Psoas muscle (tissue), 8 donors: ENCODE data around the gene HIGD2A. TPM values are rescaled to one million over a fixed set of nuclear protein-coding genes. Genes with fewer than 3 reads are reported as not detected.

Experiments used
- ATAC-seq, 4 donors: fragments of 200-7000 bp; cut with Tn5 transposase; one replicate each; pipeline ENCODE4 v1.9.1; 2020; ENCODE audit warnings: moderate library complexity in 3 of 4, mild to moderate bottlenecking in 2 of 4
- DNase-seq, 2 donors: peaks; one replicate each; pipeline ENCODE4 v3.0.0-alpha.2; 2020
- H3K27ac ChIP-seq: fragments of 200-600 bp; one replicate; pipeline ENCODE4 v1.8.0; 2022
- H3K27me3 ChIP-seq, 3 donors: fragments of 200-600 bp in 1 of 3; one replicate each; pipeline versions ENCODE4 v1.6.1 to v1.8.0; 2013 to 2022; ENCODE audit warnings: low read length in 2 of 3, mild to moderate bottlenecking in 2 of 3, moderate library complexity in 1 of 3; ENCODE audit not compliant: insufficient read depth in 3 of 3
- H3K36me3 ChIP-seq, 2 donors: fragments of 200-600 bp in 1 of 2; one replicate each; pipeline versions ENCODE4 v1.6.1 to v1.8.0; 2013 to 2022; ENCODE audit warnings: low read depth in 1 of 2, mild to moderate bottlenecking in 1 of 2, moderate library complexity in 1 of 2; ENCODE audit not compliant: insufficient read depth in 1 of 2
- H3K4me1 ChIP-seq: fragments of 200-600 bp; one replicate; pipeline ENCODE4 v1.8.0; 2022
- H3K4me3 ChIP-seq: fragments of 200-600 bp; one replicate; pipeline ENCODE4 v1.8.0; 2022; ENCODE audit warnings: mild to moderate bottlenecking
- H3K9me3 ChIP-seq: fragments of 200-600 bp; one replicate; pipeline ENCODE4 v1.8.0; 2022
- CTCF ChIP-seq: fragments of 200-600 bp; IDR thresholded peaks from one replicate; pipeline ENCODE4 v1.8.0; 2022; ENCODE audit warnings: antibody characterized with exemption
- WGBS, 3 donors: extraction: QIAGEN DNeasy Blood & Tissue Kit; methylation state at CpG; one replicate each; pipeline versions ENCODE4 v1.1.6 to v1.1.7; 2013; 5-methylcytosine and 5-hydroxymethylcytosine counted together
- intact Hi-C, 2 donors: fragments of 100-400 bp; cut with DNase I; formaldehyde crosslinking; loops; one replicate each; pipeline versions ENCODE4 v1.11.0 to v1.14.2; 2022
- polyA plus RNA-seq, 3 donors: library from polyadenylated mRNA; stranded (reverse); fragments of 200-250 nt; gene quantifications; one replicate each; pipeline ENCODE4 v1.2.3, GENCODE V29; 2013
- total RNA-seq, 4 donors: library from RNA; stranded (reverse); fragmentation: NEBNext Ultra II Directional in 2 of 4; extraction: Animal tissue kit (Norgen Biotek cat#: 25700) in 2 of 4; gene quantifications; one replicate each; pipeline versions ENCODE4 v1.2.1 to v1.2.4, GENCODE V29; 2021 to 2023
- donor health status: healthy with polysubstance abuse.
- donor health status: DM: no; HTN: no; CAD: no; lungs with moderate emphysema.
- donor health status: Bipolar disorder and iron deficiency.
- donor health status: healthy.
- donor health status: DM: yes; HTN: yes; CAD: no.
- donor health status: DM: no; HTN: no; CAD: no.
- donor health status: DM: no; HTN: no; CAD: no.
- donor health status: DM: yes; HTN: yes; CAD: no.

Gene HIGD2A
- total and polyA plus RNA-seq, 7 donors, result 181 to 429 (median 215) TPM

- ATAC-seq, result peak; percentile 94 to 96 (median 95)
- H3K36me3 ChIP-seq, result peaks cover 0 to 32% of the 10 kb centered on the region in 2 donors
- peaks cover 24% of the 10 kb centered on the region for H3K4me1 ChIP-seq
- 0 to 2% (median 1%) methylated on average over 51 to 56 of the region's 56 CpGs for WGBS, 3 donors
- no peak for TF ChIP-seq CTCF
- peak within 1 kb of the TSS; percentile 90 for H3K4me3 ChIP-seq
- intact Hi-C loops, result loop anchor here in 1 of 2 donors (2.0 kb wide), 1 partner anchor 27 kb away; the partner anchor contains the start of genes HIGD2A and NOP16
- no peaks in the 10 kb centered on the region for H3K9me3 ChIP-seq
- peak; percentile 96 to 98 for DNase-seq
- no peaks in the 10 kb centered on the region for H3K27me3 ChIP-seq
- peak within 1 kb of the TSS; percentile 91 for H3K27ac ChIP-seq
These were observed 26.9 kb upstream of the HIGD2A start, which contains the start of gene KIAA1191 for GRCh38 chr5:176361437-176362232. Gene KIAA1191 (minus strand): TSS chr5:176361764. CDS start chr5:176359508, 2,256 bp downstream.

GRCh38 chr5:176362233-176362490 lies 26.4 kb upstream of the HIGD2A start:
- no peaks in the 10 kb centered on the region for H3K27me3 ChIP-seq
- no peak for ATAC-seq
- DNase-seq, result no peak
- intact Hi-C loops, result no loop called here
- peaks cover 0 to 31% of the 10 kb centered on the region in 2 donors for H3K36me3 ChIP-seq
- no peaks in the 10 kb centered on the region for H3K9me3 ChIP-seq
- 49 to 65% (median 58%) methylated on average over 8 of the region's 8 CpGs for WGBS, 3 donors
- peak overlapping the region; percentile 91 for H3K27ac ChIP-seq
- H3K4me1 ChIP-seq, result peaks cover 24% of the 10 kb centered on the region
- no peak for TF ChIP-seq CTCF
- peak overlapping the region; percentile 90 for H3K4me3 ChIP-seq

- intact Hi-C loops, result no loop called here
- Histone ChIP-seq H3K4me1 (peaks cover 37% of the 10 kb centered on the region), H3K27ac (peak overlapping the region; percentile 85), H3K36me3 (peaks cover 0 to 21% of the 10 kb centered on the region in 2 donors), H3K9me3 (no peaks in the 10 kb centered on the region), H3K4me3 (peak overlapping the region; percentile 83), H3K27me3 (no peaks in the 10 kb centered on the region)
- ATAC-seq, result no peak
- TF ChIP-seq CTCF, result no peak
- DNase-seq, result no peak
- WGBS, 3 donors, result 21 to 22% (median 21%) methylated on average over 25 to 28 of the region's 28 CpGs
These were observed 23.7 kb upstream of the HIGD2A start for GRCh38 chr5:176364765-176365350.

- no peak for TF ChIP-seq CTCF
- 1% methylated on average over 80 to 108 of the region's 108 CpGs for WGBS, 3 donors
- DNase-seq (peak; percentile 54 to 73), ATAC-seq (peak; percentile 25 to 35 (median 32))
- H3K9me3 ChIP-seq, result no peaks in the 10 kb centered on the region
- H3K36me3 ChIP-seq, result peaks cover 0 to 21% of the 10 kb centered on the region in 2 donors
- H3K4me3 ChIP-seq, result peak within 1 kb of the TSS; percentile 83
- peak within 1 kb of the TSS; percentile 85 for H3K27ac ChIP-seq
- intact Hi-C loops, result no loop called here
- H3K4me1 ChIP-seq, result peaks cover 38% of the 10 kb centered on the region
- no peaks in the 10 kb centered on the region for H3K27me3 ChIP-seq
These were observed 23.0 kb upstream of the HIGD2A start, which contains the start of gene ARL10 for GRCh38 chr5:176365351-176366231. Gene ARL10 (plus strand): TSS chr5:176365487. CDS start chr5:176365564, 77 bp downstream.
